GM19372 (cell line): Measurements from ENCODE around the gene CXCL13.
"Not testable (repeated sequence)": the region's sequence is repeated elsewhere in the genome, so short reads cannot be mapped to it uniquely, and the experiment has no call there.

Source experiments
- ATAC-seq: cut with Tn5 transposase; IDR thresholded peaks from one replicate; pipeline ENCODE4 v1.9.1; 2021; ENCODE audit warnings: mild to moderate bottlenecking, low read depth, moderate library complexity; ENCODE audit not compliant: unreplicated experiment

The CXCL13 gene

GRCh38 chr4:77600521-77601451, 4.8 kb upstream of the CXCL13 start:
- no peak for ATAC-seq

DNA sequence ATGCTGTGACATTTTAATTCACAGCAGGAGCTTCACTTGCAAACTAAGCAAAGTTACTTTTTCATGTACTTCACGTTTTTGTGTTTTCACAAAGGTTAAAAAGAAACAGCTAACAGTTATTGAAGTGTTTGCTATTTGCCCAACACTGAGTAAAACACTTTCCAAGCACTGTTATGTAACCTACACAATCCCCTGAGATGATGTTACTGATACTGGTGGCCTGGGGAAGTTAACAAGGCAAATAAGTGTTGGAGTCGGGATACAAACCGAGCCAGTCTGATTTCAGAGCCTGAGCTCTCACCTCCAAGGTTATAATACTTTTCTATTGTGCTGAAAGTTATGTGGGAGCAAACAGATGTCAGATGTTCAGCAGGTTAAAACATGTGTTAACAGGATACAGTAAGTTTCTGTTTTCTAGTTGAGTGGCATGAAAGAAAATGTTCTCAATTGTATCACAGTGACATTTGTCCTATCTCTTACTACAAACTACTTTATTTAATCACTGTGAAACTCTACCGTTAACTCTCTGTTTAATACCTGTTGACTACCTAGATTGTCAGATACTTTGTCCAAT, 3.9 kb upstream of the CXCL13 start:
- ATAC-seq: no peak

- ATAC-seq: no peak
Observed at GRCh38 chr4:77613267-77613666, 7.6 kb downstream of the CXCL13 start.

DNA sequence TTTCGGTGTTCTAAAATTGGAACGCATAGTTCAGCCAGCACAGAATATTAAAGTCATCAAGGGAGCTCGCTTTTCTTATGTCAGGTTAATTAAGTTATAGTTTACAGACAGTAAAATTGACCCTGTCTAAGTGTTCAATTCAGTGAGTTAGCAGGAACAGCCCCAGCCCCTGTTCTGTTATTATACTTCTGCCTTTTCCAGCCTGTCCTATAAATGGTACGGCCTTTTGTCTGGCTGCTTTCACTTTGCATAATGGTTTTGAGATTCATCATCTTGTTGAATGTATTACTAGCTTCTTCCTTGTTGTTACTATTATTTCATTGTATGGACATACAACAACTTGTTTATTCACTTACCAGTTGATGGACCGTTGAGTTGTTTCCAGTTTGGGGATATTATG, 9.5 kb downstream of the CXCL13 start:
- no peak for ATAC-seq

- ATAC-seq: no peak
Observed at GRCh38 chr4:77617203-77617602, 11.6 kb downstream of the CXCL13 start.

- peak; percentile 94 for ATAC-seq
Observed at GRCh38 chr4:77618383-77619241, 13.0 kb downstream of the CXCL13 start.

GRCh38 chr4:77619408-77619807, 13.8 kb downstream of the CXCL13 start:
- no peak for ATAC-seq

GRCh38 chr4:77621254-77621653, 15.6 kb downstream of the CXCL13 start:
- ATAC-seq: no peak

DNA sequence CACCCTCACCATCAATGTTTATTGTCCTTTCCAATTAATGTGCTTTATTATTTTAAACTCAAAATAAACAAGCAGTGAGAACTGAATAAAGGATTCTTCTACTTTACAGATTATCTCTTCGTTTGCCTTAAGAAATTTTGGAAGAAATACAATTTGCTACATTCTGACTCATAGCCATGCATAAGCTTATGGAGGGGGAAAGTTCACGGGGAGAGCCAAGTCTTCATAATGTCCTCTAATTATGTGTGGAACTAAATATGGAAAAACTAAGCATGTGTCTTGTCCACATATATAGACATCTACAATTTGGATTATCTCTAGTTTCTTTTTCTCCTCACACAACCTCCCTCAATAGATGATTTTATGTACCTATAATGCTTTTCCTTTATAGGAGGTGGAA, 17.5 kb downstream of the CXCL13 start:
- no peak for ATAC-seq

- no peak for ATAC-seq
Observed at GRCh38 chr4:77624213-77624612, 18.6 kb downstream of the CXCL13 start.

DNA sequence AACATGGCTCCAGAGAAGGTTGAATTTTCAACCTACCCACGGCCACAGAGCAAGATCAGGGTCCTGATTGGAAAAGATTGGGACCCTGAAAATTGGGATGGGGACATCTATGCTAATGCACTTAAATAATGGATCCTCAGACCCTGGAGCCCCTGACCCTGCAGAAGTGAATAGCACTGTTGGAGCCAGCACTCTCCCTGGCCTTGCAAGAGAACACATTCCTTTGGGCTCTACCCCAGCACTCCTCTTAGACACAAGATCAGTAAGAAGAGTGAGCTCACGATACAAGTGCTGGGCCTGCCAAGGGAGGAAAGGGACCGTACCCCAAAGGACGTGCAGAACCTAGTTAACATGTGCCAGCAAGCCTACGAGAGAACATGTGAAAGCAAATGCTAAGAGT, 19.9 kb downstream of the CXCL13 start:
- no peak for ATAC-seq

GRCh38 chr4:77629885-77630284, 24.3 kb downstream of the CXCL13 start:
- ATAC-seq: peak; percentile 65

- no peak for ATAC-seq
Observed at GRCh38 chr4:77631276-77631675, 25.7 kb downstream of the CXCL13 start.

- ATAC-seq: no peak
Observed at GRCh38 chr4:77634132-77634785, 28.6 kb downstream of the CXCL13 start.

GRCh38 chr4:77635246-77635645, 29.6 kb downstream of the CXCL13 start:
- ATAC-seq: no peak

GRCh38 chr4:77635876-77636275, 30.3 kb downstream of the CXCL13 start:
- ATAC-seq: no peak

GRCh38 chr4:77636902-77637301, 31.3 kb downstream of the CXCL13 start:
- no peak for ATAC-seq

GRCh38 chr4:77644069-77644468, 38.4 kb downstream of the CXCL13 start:
- ATAC-seq: not testable (repeated sequence)

GRCh38 chr4:77650787-77651186, 45.2 kb downstream of the CXCL13 start:
- no peak for ATAC-seq

GRCh38 chr4:77651820-77652219, 46.2 kb downstream of the CXCL13 start:
- no peak for ATAC-seq
